Endodermal cell (in vitro differentiated cells): Measurements from ENCODE around the gene GABRG3. TPM values are rescaled to one million over a fixed set of nuclear protein-coding genes. Genes with fewer than 3 reads are reported as not detected.

Experiments used
- DNase-seq: peaks from one replicate; pipeline ENCODE4 v3.0.0-alpha.2; 2017
- H3K27ac ChIP-seq: 2 replicates; pipeline ENCODE4 v1.5.1; 2013; ENCODE audit warnings: mild to moderate bottlenecking, low read depth, low read length, moderate library complexity
- H3K27me3 ChIP-seq: 2 replicates; pipeline ENCODE4 v1.6.1; 2013; ENCODE audit warnings: mild to moderate bottlenecking, low read length, moderate library complexity; ENCODE audit not compliant: insufficient read depth, control insufficient read depth, poor library complexity, severe bottlenecking
- H3K36me3 ChIP-seq: 2 replicates; pipeline ENCODE4 v1.7.0; 2013; ENCODE audit warnings: mild to moderate bottlenecking, low read length, moderate library complexity; ENCODE audit not compliant: control insufficient read depth, insufficient read depth
- H3K4me1 ChIP-seq: one replicate; pipeline ENCODE4 v1.7.0; 2013; ENCODE audit warnings: low read length; ENCODE audit not compliant: control insufficient read depth, insufficient read depth
- H3K4me3 ChIP-seq: 2 replicates; pipeline ENCODE4 v1.5.1; 2013; ENCODE audit warnings: mild to moderate bottlenecking, low read length, moderate library complexity
- H3K9ac ChIP-seq: 2 replicates; pipeline ENCODE4 v1.6.1; 2013; ENCODE audit warnings: mild to moderate bottlenecking, low read length, moderate library complexity; ENCODE audit not compliant: poor library complexity, severe bottlenecking; ENCODE audit errors: extremely low read depth
- H3K9me3 ChIP-seq: 2 replicates; pipeline ENCODE4 v1.6.1; 2013; ENCODE audit warnings: mild to moderate bottlenecking, low read length, moderate library complexity; ENCODE audit not compliant: control insufficient read depth
- H3K27ac Mint-ChIP-seq: 2 replicates; pipeline ENCODE4 v1.8.0; 2020; ENCODE audit warnings: mixed read lengths
- H3K27me3 Mint-ChIP-seq: 2 replicates; pipeline ENCODE4 v1.8.0; 2021; ENCODE audit warnings: mild to moderate bottlenecking, mixed read lengths; ENCODE audit not compliant: insufficient read depth
- H3K36me3 Mint-ChIP-seq: 2 replicates; pipeline ENCODE4 v1.8.0; 2020; ENCODE audit warnings: low read depth, mixed read lengths
- H3K4me1 Mint-ChIP-seq: 2 replicates; pipeline ENCODE4 v1.8.0; 2020; ENCODE audit warnings: mixed read lengths
- H3K4me3 Mint-ChIP-seq: 2 replicates; pipeline ENCODE4 v1.8.0; 2020; ENCODE audit warnings: mild to moderate bottlenecking, moderate library complexity, mixed read lengths
- H3K9me3 Mint-ChIP-seq: 2 replicates; pipeline ENCODE4 v1.8.0; 2020; ENCODE audit warnings: mild to moderate bottlenecking, mixed read lengths
- WGBS, 2 experiments: methylation state at CpG; one replicate each; pipeline versions ENCODE4 v1.1.5 to v1.1.7; 2013; ENCODE audit warnings: missing lambda C conversion rate in 2 of 2, mixed read lengths in 1 of 2; ENCODE audit not compliant: insufficient coverage in 1 of 2, insufficient read length in 1 of 2; 5-methylcytosine and 5-hydroxymethylcytosine counted together
- total RNA-seq, 2 donors: library from RNA; stranded (reverse); fragmentation: NEBNext Ultra II Directional in 1 of 2; extraction: Animal tissue kit (Norgen Biotek cat#: 25700) in 1 of 2; gene quantifications; 2 replicates in 1 of 2; 3 replicates in 1 of 2; pipeline ENCODE4 v1.2.1, GENCODE V29; 2021
- TF ChIP-seq, protein P1 (sequence below): fragments of 200-600 bp; sonication (generic); conservative IDR thresholded peaks from 2 replicates; pipeline ENCODE4 v1.5.0; 2021; ENCODE audit warnings: antibody characterized with exemption, mild to moderate bottlenecking

Gene GABRG3
- total RNA-seq, 2 donors from 2014 or later = 0.48 to 0.84 TPM

DNA sequence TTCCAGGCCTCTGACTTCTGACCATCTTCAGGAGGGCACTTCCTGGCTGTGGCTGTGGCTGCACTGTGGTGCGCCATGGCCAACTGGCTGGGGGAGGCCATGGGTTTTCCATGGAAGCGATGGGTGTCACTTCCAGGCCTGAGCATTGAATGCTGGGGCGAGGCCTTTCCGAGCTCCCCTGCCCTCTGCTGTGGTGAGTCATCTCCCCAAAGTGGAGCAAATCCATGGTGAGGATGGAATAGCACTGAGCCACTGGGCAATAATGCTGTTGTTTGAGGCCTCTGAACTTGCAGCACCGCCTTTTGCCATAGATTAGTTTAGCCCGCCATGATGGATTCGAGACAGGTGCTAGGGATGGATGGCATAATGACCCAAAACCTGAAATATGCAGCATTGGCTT, 155.5 kb downstream of the GABRG3 start:
- Histone ChIP-seq H3K4me1 (peaks cover 4% of the 10 kb centered on the region), H3K36me3 (no peaks in the 10 kb centered on the region), H3K9me3 (no peaks in the 10 kb centered on the region), H3K27ac (no peak overlapping the region), H3K9ac (no peak overlapping the region), H3K4me3 (no peak overlapping the region), H3K27me3 (no peaks in the 10 kb centered on the region)
- Mint-ChIP-seq H3K4me1 (peaks cover 10% of the 10 kb centered on the region), H3K36me3 (no peaks in the 10 kb centered on the region), H3K9me3 (peaks cover 2% of the 10 kb centered on the region), H3K27ac (no peak overlapping the region), H3K4me3 (no peak overlapping the region), H3K27me3 (no peaks in the 10 kb centered on the region)
- TF ChIP-seq, protein P1, sequence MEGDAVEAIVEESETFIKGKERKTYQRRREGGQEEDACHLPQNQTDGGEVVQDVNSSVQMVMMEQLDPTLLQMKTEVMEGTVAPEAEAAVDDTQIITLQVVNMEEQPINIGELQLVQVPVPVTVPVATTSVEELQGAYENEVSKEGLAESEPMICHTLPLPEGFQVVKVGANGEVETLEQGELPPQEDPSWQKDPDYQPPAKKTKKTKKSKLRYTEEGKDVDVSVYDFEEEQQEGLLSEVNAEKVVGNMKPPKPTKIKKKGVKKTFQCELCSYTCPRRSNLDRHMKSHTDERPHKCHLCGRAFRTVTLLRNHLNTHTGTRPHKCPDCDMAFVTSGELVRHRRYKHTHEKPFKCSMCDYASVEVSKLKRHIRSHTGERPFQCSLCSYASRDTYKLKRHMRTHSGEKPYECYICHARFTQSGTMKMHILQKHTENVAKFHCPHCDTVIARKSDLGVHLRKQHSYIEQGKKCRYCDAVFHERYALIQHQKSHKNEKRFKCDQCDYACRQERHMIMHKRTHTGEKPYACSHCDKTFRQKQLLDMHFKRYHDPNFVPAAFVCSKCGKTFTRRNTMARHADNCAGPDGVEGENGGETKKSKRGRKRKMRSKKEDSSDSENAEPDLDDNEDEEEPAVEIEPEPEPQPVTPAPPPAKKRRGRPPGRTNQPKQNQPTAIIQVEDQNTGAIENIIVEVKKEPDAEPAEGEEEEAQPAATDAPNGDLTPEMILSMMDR = no peak
- WGBS, 2 experiments = 87 to 94% methylated on average over 4 to 7 of the region's 7 CpGs
- DNase-seq = no peak

DNA sequence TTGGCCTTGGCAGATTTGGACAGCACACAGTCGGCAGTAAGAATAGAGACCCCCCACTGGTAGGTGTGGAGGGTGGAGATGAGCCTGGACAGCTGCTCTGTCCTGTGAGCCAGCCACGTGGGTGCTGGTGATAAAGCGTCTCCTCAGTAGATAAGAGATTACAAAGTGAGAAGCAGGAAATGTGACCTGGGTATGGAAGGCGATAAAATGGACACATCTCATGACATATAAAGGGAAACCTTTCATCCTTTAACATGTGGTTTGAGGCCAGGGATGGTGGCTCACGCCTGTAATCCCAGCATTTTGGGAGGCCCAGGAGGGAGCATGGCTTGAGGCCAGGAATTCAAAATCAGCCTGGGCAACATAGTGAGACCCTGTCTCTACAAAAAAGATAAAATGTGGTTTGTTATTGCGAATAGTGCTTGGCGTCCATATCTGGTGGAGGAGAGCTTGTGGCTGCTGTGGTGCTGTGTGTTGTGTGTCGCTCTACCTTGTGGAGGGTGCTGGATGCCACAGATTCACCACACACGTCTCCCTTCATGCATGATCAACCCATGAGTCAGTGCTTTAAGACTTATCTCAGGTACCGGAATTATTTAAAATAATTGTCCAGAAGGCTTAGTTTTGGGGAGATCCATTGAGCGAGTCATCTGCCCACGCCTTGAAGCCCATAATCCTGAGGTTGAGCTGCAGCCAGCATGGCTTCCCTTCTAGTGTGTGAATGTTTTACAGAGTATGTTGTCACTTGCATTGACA, 157.0 kb downstream of the GABRG3 start:
- WGBS, 2 experiments = 89 to 92% methylated on average over 7 to 12 of the region's 12 CpGs
- Histone ChIP-seq H3K36me3 (no peaks in the 10 kb centered on the region), H3K27ac (no peak overlapping the region), H3K4me3 (no peak overlapping the region), H3K9ac (no peak overlapping the region), H3K9me3 (no peaks in the 10 kb centered on the region), H3K4me1 (peaks cover 4% of the 10 kb centered on the region), H3K27me3 (no peaks in the 10 kb centered on the region)
- Mint-ChIP-seq H3K36me3 (no peaks in the 10 kb centered on the region), H3K4me1 (peaks cover 10% of the 10 kb centered on the region), H3K27ac (no peak overlapping the region), H3K9me3 (peaks cover 2% of the 10 kb centered on the region), H3K4me3 (no peak overlapping the region), H3K27me3 (no peaks in the 10 kb centered on the region)
- no peak for DNase-seq
- TF ChIP-seq, protein P1 = no peak

DNA sequence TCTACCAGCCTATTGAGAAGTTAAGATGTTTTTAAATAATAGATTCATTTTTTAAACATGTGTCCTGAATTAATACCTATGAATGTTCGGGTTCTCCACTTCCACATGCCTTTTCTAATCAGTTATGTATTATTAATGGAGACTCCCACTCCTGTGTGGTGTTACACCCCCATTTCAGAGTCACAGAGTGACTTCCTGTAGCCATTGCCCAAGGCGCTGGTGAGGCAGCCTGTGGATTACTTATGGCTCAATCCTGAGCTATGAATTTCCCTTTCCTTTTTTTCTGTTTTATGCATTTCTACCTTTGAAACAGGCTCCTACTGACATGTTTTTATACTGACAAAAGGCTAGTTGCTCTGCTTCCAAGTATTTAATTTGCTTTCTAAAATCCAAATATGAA, 162.3 kb downstream of the GABRG3 start:
- WGBS, 2 experiments = 86 to 94% methylated on average over 1 to 2 of the region's 2 CpGs
- Mint-ChIP-seq H3K4me3 (no peak overlapping the region), H3K36me3 (no peaks in the 10 kb centered on the region), H3K4me1 (no peaks in the 10 kb centered on the region), H3K27me3 (no peaks in the 10 kb centered on the region), H3K9me3 (no peaks in the 10 kb centered on the region), H3K27ac (no peak overlapping the region)
- Histone ChIP-seq H3K27me3 (no peaks in the 10 kb centered on the region), H3K36me3 (no peaks in the 10 kb centered on the region), H3K4me3 (no peak overlapping the region), H3K4me1 (no peaks in the 10 kb centered on the region), H3K27ac (no peak overlapping the region), H3K9me3 (no peaks in the 10 kb centered on the region), H3K9ac (no peak overlapping the region)
- TF ChIP-seq, protein P1 = no peak
- DNase-seq = no peak
